ENCODE results near the gene LRSAM1. TPM values are rescaled to one million over a fixed set of nuclear protein-coding genes. Genes with fewer than 3 reads are reported as not detected.

LRSAM1 gene
- total and polyA plus RNA-seq, 9 donors = 9.0 to 28.5 (median 17.4) TPM

GRCh38 chr9:127534250-127534906 lies 83.1 kb downstream of the LRSAM1 start:
- intact Hi-C loops (cut with DNase I) = no loop called here
- TF ChIP-seq POLR2A (IDR thresholded peaks at IDR 0.05) (no peak), EP300 (IDR thresholded peaks at IDR 0.05) (no peak), CTCF (IDR thresholded peaks at IDR 0.05) (no peak)
- peaks cover 33% of the 10 kb centered on the region for H3K4me1 ChIP-seq (ENCODE audit: insufficient read depth)
- no peaks in the 10 kb centered on the region for H3K27me3 ChIP-seq
- H3K36me3 ChIP-seq = no peaks in the 10 kb centered on the region
- 29 to 46% (median 32%) methylated on average over 4 of the region's 4 CpGs for WGBS, 3 donors
- H3K9me3 ChIP-seq = no peaks in the 10 kb centered on the region
- H3K27ac ChIP-seq = peak overlapping the region; percentile 56 to 78
- no peak for DNase-seq
- H3K4me3 ChIP-seq = no peak overlapping the region

GRCh38 chr9:127534931-127535330 lies 83.6 kb downstream of the LRSAM1 start:
- WGBS, 3 donors = 29 to 52% (median 38%) methylated on average over 12 of the region's 12 CpGs
- no peak overlapping the region for H3K4me3 ChIP-seq
- no peaks in the 10 kb centered on the region for H3K9me3 ChIP-seq
- TF ChIP-seq POLR2A (IDR thresholded peaks at IDR 0.05) = no peak
- no peak for TF ChIP-seq EP300 (IDR thresholded peaks at IDR 0.05)
- no peak for TF ChIP-seq CTCF (IDR thresholded peaks at IDR 0.05)
- intact Hi-C loops (cut with DNase I) = no loop called here
- DNase-seq = no peak
- peaks cover 36% of the 10 kb centered on the region for H3K4me1 ChIP-seq (ENCODE audit: insufficient read depth)
- peak overlapping the region; percentile 56 to 78 for H3K27ac ChIP-seq
- no peaks in the 10 kb centered on the region for H3K36me3 ChIP-seq
- no peaks in the 10 kb centered on the region for H3K27me3 ChIP-seq

- Histone ChIP-seq H3K27ac (peak overlapping the region; percentile 56 to 78), H3K4me1 (ENCODE audit: insufficient read depth) (peaks cover 34% of the 10 kb centered on the region), H3K4me3 (no peak overlapping the region), H3K36me3 (no peaks in the 10 kb centered on the region), H3K9me3 (no peaks in the 10 kb centered on the region), H3K27me3 (no peaks in the 10 kb centered on the region)
- TF ChIP-seq EP300 (IDR thresholded peaks at IDR 0.05) (no peak), POLR2A (IDR thresholded peaks at IDR 0.05) (no peak), CTCF (IDR thresholded peaks at IDR 0.05) (no peak)
- no peak for DNase-seq
- intact Hi-C loops (cut with DNase I) = no loop called here
- WGBS, 3 donors = 63 to 76% (median 68%) methylated on average over 6 of the region's 6 CpGs
Measured at GRCh38 chr9:127535396-127535795, 84.1 kb downstream of the LRSAM1 start.

- Histone ChIP-seq H3K4me1 (ENCODE audit: insufficient read depth) (peaks cover 37% of the 10 kb centered on the region), H3K9me3 (no peaks in the 10 kb centered on the region), H3K36me3 (no peaks in the 10 kb centered on the region), H3K27me3 (no peaks in the 10 kb centered on the region), H3K27ac (peak overlapping the region; percentile 56 to 78), H3K4me3 (no peak overlapping the region)
- DNase-seq = peak in 1 of 5 donors; percentile 50
- TF ChIP-seq EP300 (IDR thresholded peaks at IDR 0.05) (no peak), CTCF (IDR thresholded peaks at IDR 0.05) (no peak), POLR2A (IDR thresholded peaks at IDR 0.05) (no peak)
- WGBS, 3 donors = 46 to 49% (median 47%) methylated on average over 14 of the region's 14 CpGs
- intact Hi-C loops (cut with DNase I) = no loop called here
Measured at GRCh38 chr9:127535834-127536233, 84.5 kb downstream of the LRSAM1 start.
